GM18951 (cell line): Measurements from ENCODE around the gene KCNN1.

Experiments
- POLR2A ChIP-seq: IDR thresholded peaks from 4 replicates; pipeline ENCODE4 v1.6.1; 2011; ENCODE audit warnings: mild to moderate bottlenecking; ENCODE audit not compliant: insufficient read length, insufficient read depth; ENCODE audit errors: extremely low read depth
- in situ Hi-C: fragments of 300-500 bp; cut with MboI; formaldehyde crosslinking; loops from one replicate; pipeline ENCODE4 v1.12.0; 2022; ENCODE audit warnings: low sequenced_read_pairs, mixed read lengths, inconsistent platforms; ENCODE audit not compliant: unreplicated experiment

KCNN1 gene

GRCh38 chr19:17950310-17951156, 16.4 kb upstream of the KCNN1 start:
- TF ChIP-seq POLR2A, result no peak
- in situ Hi-C loops, result no loop called here

- in situ Hi-C loops, result no loop called here
- no peak for TF ChIP-seq POLR2A
Measured at GRCh38 chr19:17951157-17951989, 15.5 kb upstream of the KCNN1 start.

DNA sequence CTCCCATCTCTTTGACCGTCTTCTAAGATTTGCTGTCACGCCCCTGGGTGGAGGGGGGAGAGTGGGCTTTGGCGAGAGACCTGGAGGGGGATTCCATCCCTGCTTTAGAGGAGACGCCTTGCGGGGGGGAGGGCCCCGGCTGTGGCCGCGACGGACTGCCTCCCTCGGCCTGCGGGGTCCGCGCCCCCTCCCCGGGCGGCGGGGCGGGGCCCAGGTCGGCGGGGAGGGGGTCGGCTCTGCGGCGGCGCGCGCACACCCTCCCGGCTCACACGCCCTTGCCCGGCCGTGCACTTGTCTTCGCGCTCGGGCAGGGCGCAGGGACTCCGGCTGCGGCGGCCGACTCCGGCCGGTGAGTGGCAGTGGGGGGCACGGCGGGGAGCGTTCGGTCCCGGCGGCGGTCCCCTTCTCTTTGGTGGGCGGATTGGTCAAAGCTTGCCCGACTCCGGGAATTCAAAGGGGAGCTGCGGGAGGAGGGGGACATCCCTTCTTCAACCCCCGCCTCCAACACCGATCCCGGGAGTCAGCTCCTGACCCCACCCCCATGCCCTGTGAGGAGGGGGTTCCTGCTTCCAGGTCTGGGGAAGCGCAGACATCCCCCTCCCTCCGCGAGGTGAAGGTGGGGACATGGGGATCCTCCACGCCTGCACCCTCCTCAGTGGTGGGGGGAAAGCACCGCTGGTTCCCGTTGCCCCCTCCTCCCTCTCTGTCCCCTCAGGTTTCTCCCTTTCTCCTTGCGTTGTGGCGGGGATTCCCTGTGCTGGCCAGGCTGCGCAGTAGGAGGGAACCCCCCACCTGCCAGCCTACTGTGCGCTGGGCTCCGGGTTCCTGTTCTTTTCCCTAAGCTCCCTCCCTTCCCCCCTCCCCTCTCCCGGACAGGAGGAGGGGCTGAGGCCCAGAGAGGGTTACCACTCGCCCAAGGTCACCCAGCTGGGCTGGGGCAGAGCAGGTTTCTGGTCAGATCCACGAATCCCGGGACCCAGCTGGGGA, 14.6 kb upstream of the KCNN1 start:
- in situ Hi-C loops, result no loop called here
- no peak for TF ChIP-seq POLR2A

- no peak for TF ChIP-seq POLR2A
- in situ Hi-C loops, result no loop called here
Measured at GRCh38 chr19:17953316-17953801, 13.5 kb upstream of the KCNN1 start.

DNA sequence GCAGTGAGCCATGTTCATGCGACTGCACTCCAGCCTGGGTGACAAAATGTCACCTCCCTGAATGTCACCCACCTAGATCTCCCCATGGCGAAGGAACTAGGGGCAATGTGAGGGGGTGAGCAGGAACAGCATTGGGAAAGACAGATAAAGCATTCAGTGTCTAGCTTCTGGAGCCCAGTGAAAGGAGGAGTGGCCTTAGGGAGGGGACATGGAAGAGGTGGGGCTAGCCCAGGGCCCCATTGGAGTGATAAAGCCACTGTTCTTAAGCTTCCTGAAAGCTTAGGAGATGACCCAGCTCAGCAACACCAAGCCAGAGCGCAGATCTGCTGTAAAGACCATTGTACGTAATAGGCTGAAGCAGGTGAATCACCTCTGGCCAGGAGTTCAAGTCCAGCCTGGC, 13.0 kb upstream of the KCNN1 start:
- in situ Hi-C loops, result no loop called here
- no peak for TF ChIP-seq POLR2A

DNA sequence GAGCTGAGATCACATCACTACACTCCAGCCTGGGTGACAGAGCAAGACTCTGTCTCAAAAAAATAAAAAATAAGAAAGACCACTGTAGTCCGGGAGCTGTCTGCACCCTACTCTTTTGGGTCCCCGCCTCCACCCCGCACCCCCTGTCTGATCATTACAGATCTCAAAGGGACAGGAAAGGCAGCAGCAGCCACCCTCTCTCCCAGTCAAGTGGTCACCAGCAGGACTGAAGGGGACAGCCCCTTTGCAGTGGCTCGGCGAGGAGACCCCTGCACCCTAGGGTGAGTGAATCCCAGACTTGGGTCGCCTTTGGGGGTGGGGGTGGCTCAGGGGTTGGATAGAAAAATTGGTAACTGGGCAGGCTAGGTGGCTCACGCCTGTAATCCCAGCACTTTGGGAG, 12.5 kb upstream of the KCNN1 start:
- in situ Hi-C loops, result no loop called here

DNA sequence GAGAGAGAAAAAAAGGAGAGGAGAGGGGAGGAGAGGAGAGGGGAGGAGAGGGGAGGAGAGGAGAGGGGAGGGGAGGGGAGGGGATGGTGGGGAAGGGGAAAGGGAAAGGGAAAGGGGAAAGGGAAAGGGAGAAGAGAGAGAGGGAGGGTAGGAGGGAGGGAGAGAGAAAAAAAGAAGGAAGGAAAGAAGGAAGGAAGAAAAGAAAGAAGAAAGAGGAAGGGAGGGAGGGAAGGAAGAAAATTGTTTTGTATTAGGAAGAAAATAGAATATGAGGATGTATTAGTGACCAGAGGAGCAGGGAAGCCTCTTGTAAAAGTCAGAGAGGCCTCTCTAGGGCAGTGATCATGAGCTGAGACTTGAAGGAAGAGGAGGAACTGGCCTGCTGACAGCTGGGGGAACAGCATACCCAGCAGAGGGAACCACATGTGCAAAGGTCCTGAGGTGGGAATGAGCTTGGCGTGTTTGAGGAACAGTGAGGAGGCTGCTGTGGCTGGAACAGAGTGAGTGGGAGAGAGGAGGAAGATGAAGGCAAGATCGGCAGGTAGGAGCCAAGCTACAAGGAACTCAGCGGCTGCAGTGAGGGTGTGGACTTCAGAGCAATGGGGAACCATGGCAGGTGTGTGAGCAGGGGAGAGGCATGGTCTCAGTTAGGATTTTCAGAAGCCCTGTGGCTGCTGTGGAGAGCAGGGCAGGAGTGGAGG, 9.6 kb upstream of the KCNN1 start:
- no peak for TF ChIP-seq POLR2A

More for the DNA sequence above, 12.5 kb upstream of the KCNN1 start:
- no peak for TF ChIP-seq POLR2A

DNA sequence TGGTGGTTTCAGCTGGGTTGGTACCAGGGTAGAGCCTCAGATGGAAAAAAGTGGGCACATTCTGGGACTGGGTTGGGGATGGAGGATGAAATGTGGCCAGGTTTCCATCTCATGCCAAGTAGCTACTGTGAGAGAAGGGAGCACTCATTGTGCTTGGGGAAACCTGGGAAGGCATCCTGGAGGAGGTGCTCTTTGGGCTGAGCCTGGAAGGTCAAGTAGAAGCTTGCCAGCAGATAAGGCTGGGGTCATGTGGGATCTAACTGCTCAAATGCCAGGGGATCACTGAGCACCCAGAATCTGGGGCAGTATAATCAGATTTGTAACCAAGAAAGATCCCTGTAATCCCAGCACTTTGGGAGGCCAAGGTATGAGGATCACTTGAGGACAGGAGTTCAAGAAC, 9.0 kb upstream of the KCNN1 start:
- in situ Hi-C loops, result no loop called here
- TF ChIP-seq POLR2A, result no peak

More for the DNA sequence above, 9.6 kb upstream of the KCNN1 start:
- in situ Hi-C loops, result no loop called here

- TF ChIP-seq POLR2A, result no peak
- in situ Hi-C loops, result no loop called here
Measured at GRCh38 chr19:17963936-17964691, 2.8 kb upstream of the KCNN1 start.

GRCh38 chr19:17965370-17966128, 1.4 kb upstream of the KCNN1 start:
- TF ChIP-seq POLR2A, result no peak

GRCh38 chr19:17966129-17966483, 801 bp upstream of the KCNN1 start:
- in situ Hi-C loops, result no loop called here
- no peak for TF ChIP-seq POLR2A

More at GRCh38 chr19:17965370-17966128, 1.4 kb upstream of the KCNN1 start:
- in situ Hi-C loops, result no loop called here
